H1 (cell line): ENCODE results near the gene ANK3. TPM values are rescaled to one million over a fixed set of nuclear protein-coding genes. Genes with fewer than 3 reads are reported as not detected.

ENCODE experiments used
- HDAC6 ChIP-seq: IDR thresholded peaks from one replicate; pipeline ENCODE4 v1.7.1; 2012; ENCODE audit warnings: low read depth, mild to moderate bottlenecking, inconsistent platforms, low read length, moderate library complexity
- NRF1 ChIP-seq: IDR thresholded peaks from 2 replicates; pipeline ENCODE4 v1.6.1; 2011; ENCODE audit warnings: mild to moderate bottlenecking, low read depth, low read length, improper control_type of control experiment
- POLR2AphosphoS5 ChIP-seq: IDR thresholded peaks from 2 replicates; pipeline ENCODE4 v1.6.1; 2011; ENCODE audit warnings: low read depth, low read length
- RFX5 ChIP-seq: IDR thresholded peaks from 2 replicates; pipeline ENCODE4 v1.6.1; 2011; ENCODE audit warnings: low read depth, low read length, improper control_type of control experiment, borderline replicate concordance
- polyA plus RNA-seq, 7 experiments: library from polyadenylated mRNA; depleted of rRNA in 3 of 7; stranded (reverse) in 5 of 7; unstranded in 2 of 7; fragments of >200 nt in 5 of 7; fragments of 200-250 nt in 2 of 7; gene quantifications; 1 replicate in 5 of 7; 2 replicates in 1 of 7; 4 replicates in 1 of 7; pipeline versions ENCODE4 v1.2.1 to v1.2.3, GENCODE V29; 2011 to 2013; ENCODE audit warnings: missing spikeins in 2 of 7, mixed read lengths in 2 of 7
- total RNA-seq: library from RNA; stranded (reverse); fragmentation: NEBNext Ultra II Directional; extraction: Animal tissue kit (Norgen Biotek cat#: 25700); gene quantifications from 2 replicates; pipeline ENCODE4 v1.2.1, GENCODE V29; 2021
- TF ChIP-seq, protein P1 (sequence below): IDR thresholded peaks from 2 replicates; pipeline ENCODE4 v1.6.1; 2011; ENCODE audit warnings: low read length, improper control_type of control experiment

ANK3 gene
- total and polyA plus RNA-seq, 2 of the 8 experiments (the other 6 are each of a cell fraction or from before 2014, with no cell fraction given), result 18.1 to 67.9 TPM

DNA sequence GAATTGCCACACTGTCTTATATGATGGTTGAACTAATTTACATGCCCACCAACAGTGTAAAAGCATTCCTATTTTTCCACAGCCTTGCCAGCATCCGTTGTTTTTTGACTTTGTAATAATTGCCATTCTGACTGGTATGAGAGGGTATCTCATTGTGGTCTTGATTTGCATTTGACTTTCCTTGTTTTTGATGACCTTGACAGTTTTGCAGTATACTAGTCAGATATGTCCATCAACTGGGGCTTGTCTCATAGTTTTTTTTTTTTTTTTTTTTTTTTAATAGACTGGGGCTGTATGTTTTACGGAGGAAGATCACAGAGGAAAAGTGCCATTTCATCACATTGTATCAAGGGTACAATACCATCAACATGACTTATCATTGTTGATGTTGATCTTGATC lies 220.6 kb downstream of the ANK3 start (continued):
- TF ChIP-seq, protein P1, sequence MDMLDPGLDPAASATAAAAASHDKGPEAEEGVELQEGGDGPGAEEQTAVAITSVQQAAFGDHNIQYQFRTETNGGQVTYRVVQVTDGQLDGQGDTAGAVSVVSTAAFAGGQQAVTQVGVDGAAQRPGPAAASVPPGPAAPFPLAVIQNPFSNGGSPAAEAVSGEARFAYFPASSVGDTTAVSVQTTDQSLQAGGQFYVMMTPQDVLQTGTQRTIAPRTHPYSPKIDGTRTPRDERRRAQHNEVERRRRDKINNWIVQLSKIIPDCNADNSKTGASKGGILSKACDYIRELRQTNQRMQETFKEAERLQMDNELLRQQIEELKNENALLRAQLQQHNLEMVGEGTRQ, result no peak
- TF ChIP-seq NRF1 (no peak), POLR2AphosphoS5 (no peak), RFX5 (no peak), HDAC6 (no peak)
